BLaER1 treated with 17β-estradiol and CSF1 and Interleukin-3, amounts not matched to agents 10 nM and 100 nM (cell line): ENCODE results near the gene PDLIM7.

Experiments
- H3K27ac ChIP-seq, 11 experiments: shearing (Covaris generic); formaldehyde crosslinking; 2 replicates each; pipeline ENCODE4 v1.8.1; 2022
- H3K27me3 ChIP-seq, 11 experiments: shearing (Covaris generic); formaldehyde crosslinking; 2 replicates each; pipeline ENCODE4 v1.8.1; 2022
- H3K36me3 ChIP-seq, 11 experiments: shearing (Covaris generic); formaldehyde crosslinking; 2 replicates each; pipeline ENCODE4 v1.8.1; 2022
- H3K4me1 ChIP-seq, 10 experiments: shearing (Covaris generic); formaldehyde crosslinking; 2 replicates each; pipeline ENCODE4 v1.8.1; 2022
- H3K4me2 ChIP-seq, 11 experiments: shearing (Covaris generic); formaldehyde crosslinking; 2 replicates each; pipeline ENCODE4 v1.8.1; 2022
- H3K4me3 ChIP-seq, 10 experiments: shearing (Covaris generic); formaldehyde crosslinking; 2 replicates each; pipeline ENCODE4 v1.8.1; 2022
- H3K9ac ChIP-seq, 11 experiments: shearing (Covaris generic); formaldehyde crosslinking; 2 replicates each; pipeline ENCODE4 v1.8.1; 2022
- H3K9me3 ChIP-seq, 11 experiments: shearing (Covaris generic); formaldehyde crosslinking; replicated peaks in 1 of 11; 2 replicates each; pipeline ENCODE4 v1.8.1; 2022
- H4K20me1 ChIP-seq, 11 experiments: shearing (Covaris generic); formaldehyde crosslinking; 2 replicates each; pipeline ENCODE4 v1.8.1; 2022
- Cebpa-rat ChIP-seq, 11 experiments: shearing (Covaris generic); IDR thresholded peaks; 2 replicates each; pipeline ENCODE4 v1.8.1; 2022

The PDLIM7 gene

DNA sequence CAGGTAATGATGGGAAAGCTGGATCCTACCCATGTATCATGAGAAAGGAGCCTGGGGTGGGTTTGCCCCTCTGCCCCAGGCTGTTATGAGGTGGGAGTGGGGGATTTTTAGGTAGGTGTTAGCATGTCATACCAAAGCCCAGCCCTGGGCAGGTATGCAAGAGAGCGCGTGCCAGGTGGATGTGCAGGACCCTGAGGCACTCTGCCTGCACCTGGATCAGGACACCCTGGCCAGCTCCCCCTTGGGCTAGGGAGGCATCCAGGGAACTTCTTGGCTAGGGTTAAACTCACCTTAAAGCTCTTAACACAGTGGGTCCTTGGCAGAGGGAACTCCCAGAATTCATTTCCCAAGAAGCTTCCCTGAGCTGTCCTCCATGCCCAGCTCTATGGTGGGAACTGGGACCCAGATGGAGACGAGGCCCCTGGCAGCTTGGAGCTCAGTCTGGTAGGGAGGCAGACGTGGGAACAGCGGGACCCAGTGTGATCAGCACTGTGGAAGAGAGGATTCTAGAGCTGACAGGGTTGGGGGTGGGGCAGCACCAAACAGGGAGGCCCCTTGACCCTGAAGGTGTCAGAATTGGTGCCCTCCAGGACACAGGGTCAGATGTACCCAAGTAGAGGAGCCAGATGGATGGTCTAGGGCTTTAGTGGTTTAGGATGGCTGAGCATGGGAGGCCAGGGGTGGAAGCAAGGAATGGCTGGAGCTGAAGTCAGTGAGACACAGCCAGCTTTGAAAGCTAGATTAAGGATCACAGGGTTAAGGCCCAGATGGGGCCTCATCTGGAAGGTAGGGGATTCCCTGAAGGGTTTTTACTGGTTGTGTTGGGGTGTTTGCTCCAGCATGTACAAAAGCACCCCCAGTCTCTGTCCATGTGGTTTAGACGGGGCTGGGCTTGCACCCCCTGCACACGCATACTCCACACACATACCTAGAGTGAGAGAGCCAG, 53.0 kb downstream of the PDLIM7 start:
- Histone ChIP-seq H3K4me2 (peak overlapping the region; percentile 86 to 100 (median 97); a peak in 21 of 22 replicates), H3K27ac (peak overlapping the region in 1 of 11 experiments; percentile 92; a peak in 1 of 22 replicates)
- TF ChIP-seq Cebpa-rat (IDR thresholded peaks at IDR 0.05): no peak

DNA sequence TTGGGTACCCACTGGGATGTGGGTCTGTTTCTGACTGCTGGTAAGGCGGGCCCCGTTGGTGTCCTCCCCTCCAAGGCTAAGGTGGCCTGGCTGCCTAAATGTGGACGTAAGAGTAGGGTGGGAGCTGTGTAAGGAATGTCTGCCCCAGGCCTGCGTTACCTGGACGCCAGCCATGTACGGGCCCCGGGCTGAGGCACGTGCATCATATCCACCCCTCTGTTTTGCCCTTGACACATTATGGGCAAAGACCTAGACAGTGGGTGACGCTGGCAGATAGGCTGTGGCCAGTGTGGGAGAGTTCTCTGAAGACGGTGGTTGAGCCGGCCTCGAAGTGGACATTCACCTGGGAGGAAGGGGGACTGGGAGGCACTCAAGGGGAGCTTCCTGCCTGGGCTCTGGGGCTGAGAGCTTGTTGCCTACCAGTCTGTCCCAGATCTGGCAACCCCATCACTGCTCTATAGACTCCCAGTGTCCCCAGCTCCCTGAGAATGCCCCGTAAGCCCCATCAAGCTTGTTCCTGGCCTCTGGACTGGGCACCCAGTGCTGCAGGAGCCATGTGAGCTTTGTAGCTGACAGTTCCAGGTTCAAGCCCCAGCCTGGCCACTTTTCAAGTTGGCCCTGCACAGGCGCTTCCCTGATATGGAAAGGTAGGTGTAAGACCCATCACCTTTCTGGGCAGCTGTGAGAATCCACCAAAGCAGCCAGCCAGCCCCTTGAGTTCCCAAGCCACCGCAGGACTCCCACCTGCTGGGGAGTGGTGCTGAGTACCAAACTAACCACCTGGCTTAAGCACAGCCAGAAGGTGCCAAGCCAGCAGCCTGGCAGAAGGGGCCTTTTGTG, 54.0 kb downstream of the PDLIM7 start:
- Histone ChIP-seq H3K27ac (no peak overlapping the region), H3K9me3 (no peaks in the 10 kb centered on the region), H3K4me2 (peak overlapping the region in 4 of 11 experiments; percentile 17 to 99 (median 93); a peak in 7 of 22 replicates), H3K4me3 (no peak overlapping the region), H3K27me3 (no peaks in the 10 kb centered on the region), H3K36me3 (peaks cover 48 to 58% (median 55%) of the 10 kb centered on the region in 11 experiments), H3K9ac (peak overlapping the region in 1 of 11 experiments; percentile 29; a peak in 2 of 22 replicates), H4K20me1 (peaks cover 0 to 92% (median 58%) of the 10 kb centered on the region in 11 experiments; a peak in 19 of 22 replicates), H3K4me1 (peaks cover 34 to 65% (median 58%) of the 10 kb centered on the region in 10 experiments)
- TF ChIP-seq Cebpa-rat (IDR thresholded peaks at IDR 0.05): no peak

More for the DNA sequence above, 53.0 kb downstream of the PDLIM7 start:
- Histone ChIP-seq H3K9me3 (no peaks in the 10 kb centered on the region), H3K4me1 (peaks cover 44 to 75% (median 66%) of the 10 kb centered on the region in 10 experiments), H3K9ac (peak overlapping the region in 3 of 11 experiments; percentile 21 to 92 (median 89); a peak in 2 of 22 replicates), H3K4me3 (no peak overlapping the region), H4K20me1 (peaks cover 2 to 89% (median 60%) of the 10 kb centered on the region in 11 experiments; a peak in 20 of 22 replicates), H3K36me3 (peaks cover 38 to 48% (median 46%) of the 10 kb centered on the region in 11 experiments), H3K27me3 (no peaks in the 10 kb centered on the region)

DNA sequence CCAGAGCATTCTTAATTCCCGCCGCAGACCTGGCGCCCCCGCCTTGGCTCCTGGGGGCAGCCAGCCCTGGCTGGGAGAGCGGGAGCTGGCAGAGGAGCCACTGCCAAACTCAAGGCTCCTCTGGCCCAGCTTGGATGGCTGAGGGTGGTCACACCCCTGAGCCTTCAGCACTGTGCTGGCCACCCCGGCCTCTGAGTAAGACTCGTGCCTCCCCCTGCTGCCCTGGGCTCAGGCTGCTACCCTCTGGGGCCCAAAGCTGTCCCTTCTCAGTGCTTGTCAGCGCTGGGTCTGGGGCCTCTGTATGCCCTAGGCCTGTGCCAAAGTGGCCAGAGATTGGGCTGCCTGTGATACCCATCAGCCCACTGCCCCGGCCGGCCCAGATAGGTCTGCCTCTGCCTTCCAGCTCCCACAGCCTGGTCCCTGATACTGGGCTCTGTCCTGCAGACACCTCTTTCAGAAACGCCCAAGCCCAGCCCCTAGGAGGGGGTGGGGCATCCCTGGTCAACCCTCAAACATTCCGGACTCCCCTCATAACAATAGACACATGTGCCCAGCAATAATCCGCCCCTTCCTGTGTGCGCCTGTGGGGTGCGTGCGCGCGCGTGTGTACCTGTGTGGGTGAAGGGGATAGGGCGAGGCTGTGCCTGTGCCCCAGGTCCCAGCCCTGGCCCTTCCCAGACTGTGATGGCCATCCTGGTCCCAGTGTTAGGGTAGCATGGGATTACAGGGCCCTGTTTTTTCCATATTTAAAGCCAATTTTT, 55.2 kb downstream of the PDLIM7 start:
- no peaks in the 10 kb centered on the region for H3K27me3 ChIP-seq
- no peaks in the 10 kb centered on the region for H3K9me3 ChIP-seq
- no peak for TF ChIP-seq Cebpa-rat (IDR thresholded peaks at IDR 0.05)
- H3K9ac ChIP-seq: peak overlapping the region in 1 of 11 experiments; percentile 42; a peak in 3 of 22 replicates
- no peak overlapping the region; a peak in 1 of 22 replicates for H3K27ac ChIP-seq
- H3K4me3 ChIP-seq: no peak overlapping the region
- H3K4me2 ChIP-seq: no peak overlapping the region
- peaks cover 0 to 96% (median 64%) of the 10 kb centered on the region in 11 experiments; a peak in 19 of 22 replicates for H4K20me1 ChIP-seq
- peaks cover 25 to 55% (median 50%) of the 10 kb centered on the region in 10 experiments for H3K4me1 ChIP-seq
- H3K36me3 ChIP-seq: peaks cover 59 to 69% (median 67%) of the 10 kb centered on the region in 11 experiments

DNA sequence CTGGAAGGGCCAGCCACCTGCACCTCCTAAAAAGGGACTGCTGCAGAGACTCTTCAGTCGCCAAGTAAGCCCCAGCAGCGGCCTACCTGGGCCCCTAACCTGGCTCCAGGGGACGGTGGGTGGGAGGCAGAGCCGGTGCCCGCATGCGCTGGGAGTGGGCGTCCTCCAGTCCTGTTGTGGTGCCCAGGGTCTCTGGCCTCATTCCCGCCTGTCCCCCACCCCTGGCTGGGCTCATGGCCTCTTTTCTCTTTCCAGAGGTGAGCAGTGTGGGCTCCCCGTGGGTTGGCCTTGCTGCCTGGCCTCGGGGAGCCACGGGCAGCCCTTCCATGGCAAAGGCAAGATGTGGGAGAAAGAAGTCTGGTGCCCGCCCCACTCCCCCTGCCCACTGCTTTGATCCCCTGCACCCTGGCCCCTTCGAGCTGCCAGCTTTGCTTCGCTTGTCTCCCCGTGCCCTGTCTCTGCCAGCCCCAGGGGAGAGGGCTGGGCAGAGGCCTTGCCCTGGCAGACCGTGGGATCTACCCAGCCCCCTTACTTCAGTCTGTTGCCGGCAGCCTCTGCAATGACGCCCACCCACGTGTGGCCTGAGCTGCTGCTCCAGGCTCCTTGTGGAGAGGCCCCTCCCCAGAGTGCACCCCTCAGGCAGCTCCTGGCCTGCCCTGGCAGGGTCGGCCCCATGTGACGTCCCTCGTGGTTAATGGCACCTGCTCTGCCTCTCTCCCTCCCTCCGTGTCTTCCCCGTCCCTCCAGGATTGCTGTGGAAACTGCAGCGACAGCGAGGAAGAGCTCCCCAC, 56.2 kb downstream of the PDLIM7 start:
- peak overlapping the region in 4 of 11 experiments; percentile 18 to 35 (median 30); a peak in 4 of 22 replicates for H3K9ac ChIP-seq
- peaks cover 23 to 52% (median 48%) of the 10 kb centered on the region in 10 experiments for H3K4me1 ChIP-seq
- no peak for TF ChIP-seq Cebpa-rat (IDR thresholded peaks at IDR 0.05)
- H3K27ac ChIP-seq: peak overlapping the region in 1 of 11 experiments; percentile 3; a peak in 3 of 22 replicates
- H3K4me3 ChIP-seq: no peak overlapping the region
- H4K20me1 ChIP-seq: peaks cover 0 to 99% (median 71%) of the 10 kb centered on the region in 11 experiments; a peak in 19 of 22 replicates
- H3K27me3 ChIP-seq: no peaks in the 10 kb centered on the region
- no peak overlapping the region; a peak in 2 of 22 replicates for H3K4me2 ChIP-seq
- H3K36me3 ChIP-seq: peaks cover 69 to 80% (median 77%) of the 10 kb centered on the region in 11 experiments
- no peaks in the 10 kb centered on the region for H3K9me3 ChIP-seq

- Histone ChIP-seq H3K4me2 (no peak overlapping the region; a peak in 1 of 22 replicates), H4K20me1 (peaks cover 0 to 99% (median 71%) of the 10 kb centered on the region in 11 experiments; a peak in 19 of 22 replicates), H3K4me1 (peaks cover 15 to 45% (median 41%) of the 10 kb centered on the region in 10 experiments), H3K27ac (peak overlapping the region in 1 of 11 experiments; percentile 3; a peak in 2 of 22 replicates), H3K36me3 (peaks cover 77 to 88% (median 85%) of the 10 kb centered on the region in 11 experiments), H3K9me3 (no peaks in the 10 kb centered on the region), H3K27me3 (no peaks in the 10 kb centered on the region), H3K9ac (peak overlapping the region in 7 of 11 experiments; percentile 0 to 56 (median 28); a peak in 7 of 22 replicates), H3K4me3 (no peak overlapping the region)
- no peak for TF ChIP-seq Cebpa-rat (IDR thresholded peaks at IDR 0.05)
Measured at GRCh38 chr5:177440211-177440989, 57.0 kb downstream of the PDLIM7 start.

DNA sequence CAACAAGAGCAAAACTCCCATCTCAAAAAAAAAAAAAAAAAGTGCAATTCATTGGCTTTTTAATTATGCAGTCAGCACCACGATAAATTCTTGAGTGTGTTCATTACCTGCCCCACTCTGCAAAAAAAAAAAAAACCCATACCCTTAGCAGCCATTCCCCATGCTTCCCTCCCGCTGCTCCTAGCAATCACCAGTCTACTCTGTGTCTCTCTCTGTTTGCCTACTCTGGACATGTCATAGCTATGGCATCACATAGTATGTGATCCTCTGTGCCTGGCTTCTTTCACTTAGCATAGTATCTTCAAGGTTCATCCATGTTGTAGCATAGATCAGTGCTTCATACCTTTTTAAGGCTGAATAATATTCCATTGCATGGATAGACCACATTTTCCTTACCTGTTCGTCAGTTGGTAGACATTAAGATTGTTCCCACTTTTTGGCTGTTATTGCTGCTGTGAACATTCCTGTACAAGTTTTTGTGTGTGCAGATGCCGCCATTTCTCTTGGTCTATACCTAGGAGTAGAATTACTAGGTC, 57.8 kb downstream of the PDLIM7 start:
- no peak overlapping the region for H3K27ac ChIP-seq
- peaks cover 85 to 96% (median 93%) of the 10 kb centered on the region in 11 experiments for H3K36me3 ChIP-seq

More for the DNA sequence above, 57.8 kb downstream of the PDLIM7 start:
- Histone ChIP-seq H4K20me1 (peaks cover 0 to 99% (median 65%) of the 10 kb centered on the region in 11 experiments; a peak in 19 of 22 replicates), H3K4me1 (peaks cover 8 to 45% (median 37%) of the 10 kb centered on the region in 10 experiments), H3K4me2 (no peak overlapping the region), H3K9ac (peak overlapping the region in 1 of 11 experiments; percentile 23; a peak in 1 of 22 replicates), H3K27me3 (no peaks in the 10 kb centered on the region), H3K9me3 (no peaks in the 10 kb centered on the region), H3K4me3 (no peak overlapping the region)
- no peak for TF ChIP-seq Cebpa-rat (IDR thresholded peaks at IDR 0.05)
